Measurements from ENCODE around the gene RAB4A.

DNA sequence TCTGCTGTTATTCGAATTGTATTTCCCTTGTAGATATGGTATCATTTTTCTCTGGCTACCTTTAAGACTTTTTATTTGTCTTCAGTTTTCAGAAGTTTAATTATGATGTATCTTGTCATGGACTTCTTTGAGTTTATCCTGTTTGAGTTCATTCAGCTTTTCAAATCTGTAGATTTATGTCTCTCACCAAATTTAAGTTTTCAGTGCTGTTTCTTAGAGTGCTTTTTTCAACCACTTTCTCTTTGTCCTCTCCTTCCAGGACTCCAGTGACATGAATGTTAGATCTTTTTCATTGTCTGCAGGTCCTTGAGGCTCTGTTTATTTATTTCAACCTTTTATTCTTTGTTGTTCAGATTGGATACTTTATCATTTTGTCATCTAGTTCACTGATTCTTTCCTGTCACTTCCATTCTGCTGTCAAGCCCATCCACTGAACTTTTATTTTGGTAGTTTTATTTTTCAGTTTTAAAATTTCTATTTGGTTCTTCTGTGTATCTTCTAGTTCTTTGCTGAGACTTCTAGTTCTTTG, 11.4 kb downstream of the RAB4A start:
- TF ChIP-seq NFIC (IDR thresholded peaks at IDR 0.05), result no peak
- no peak for TF ChIP-seq MAX (IDR thresholded peaks at IDR 0.05)
- no peak for TF ChIP-seq TEAD4 (IDR thresholded peaks at IDR 0.05)
- TF ChIP-seq, protein P1, sequence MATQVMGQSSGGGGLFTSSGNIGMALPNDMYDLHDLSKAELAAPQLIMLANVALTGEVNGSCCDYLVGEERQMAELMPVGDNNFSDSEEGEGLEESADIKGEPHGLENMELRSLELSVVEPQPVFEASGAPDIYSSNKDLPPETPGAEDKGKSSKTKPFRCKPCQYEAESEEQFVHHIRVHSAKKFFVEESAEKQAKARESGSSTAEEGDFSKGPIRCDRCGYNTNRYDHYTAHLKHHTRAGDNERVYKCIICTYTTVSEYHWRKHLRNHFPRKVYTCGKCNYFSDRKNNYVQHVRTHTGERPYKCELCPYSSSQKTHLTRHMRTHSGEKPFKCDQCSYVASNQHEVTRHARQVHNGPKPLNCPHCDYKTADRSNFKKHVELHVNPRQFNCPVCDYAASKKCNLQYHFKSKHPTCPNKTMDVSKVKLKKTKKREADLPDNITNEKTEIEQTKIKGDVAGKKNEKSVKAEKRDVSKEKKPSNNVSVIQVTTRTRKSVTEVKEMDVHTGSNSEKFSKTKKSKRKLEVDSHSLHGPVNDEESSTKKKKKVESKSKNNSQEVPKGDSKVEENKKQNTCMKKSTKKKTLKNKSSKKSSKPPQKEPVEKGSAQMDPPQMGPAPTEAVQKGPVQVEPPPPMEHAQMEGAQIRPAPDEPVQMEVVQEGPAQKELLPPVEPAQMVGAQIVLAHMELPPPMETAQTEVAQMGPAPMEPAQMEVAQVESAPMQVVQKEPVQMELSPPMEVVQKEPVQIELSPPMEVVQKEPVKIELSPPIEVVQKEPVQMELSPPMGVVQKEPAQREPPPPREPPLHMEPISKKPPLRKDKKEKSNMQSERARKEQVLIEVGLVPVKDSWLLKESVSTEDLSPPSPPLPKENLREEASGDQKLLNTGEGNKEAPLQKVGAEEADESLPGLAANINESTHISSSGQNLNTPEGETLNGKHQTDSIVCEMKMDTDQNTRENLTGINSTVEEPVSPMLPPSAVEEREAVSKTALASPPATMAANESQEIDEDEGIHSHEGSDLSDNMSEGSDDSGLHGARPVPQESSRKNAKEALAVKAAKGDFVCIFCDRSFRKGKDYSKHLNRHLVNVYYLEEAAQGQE (IDR thresholded peaks at IDR 0.05; ENCODE audit: low read depth), result no peak
- no peak for TF ChIP-seq CREB1 (IDR thresholded peaks at IDR 0.05; ENCODE audit: low read depth)
- no peak for TF ChIP-seq EGR1 (IDR thresholded peaks at IDR 0.05)
- TF ChIP-seq EP300 (IDR thresholded peaks at IDR 0.05; ENCODE audit: borderline replicate concordance), result no peak
- TF ChIP-seq RAD21 (IDR thresholded peaks at IDR 0.05; ENCODE audit: low read depth), result no peak
- TF ChIP-seq TCF12 (IDR thresholded peaks at IDR 0.05; ENCODE audit: low read depth), result no peak
- TF ChIP-seq CEBPB (IDR thresholded peaks at IDR 0.05), result no peak
- TF ChIP-seq YY1 (IDR thresholded peaks at IDR 0.05; ENCODE audit: low read depth), result no peak
- no peak for TF ChIP-seq TAF1 (IDR thresholded peaks at IDR 0.05; ENCODE audit: low read depth)
- TF ChIP-seq USF1 (IDR thresholded peaks at IDR 0.05), result no peak
